DMS114 treated with DMSO at 0.1 percent for 48 hours (cell line): Measurements from ENCODE around the gene UTS2.

Experiments
- DNase-seq: peaks from one replicate; lab custom pipeline; 2025; ENCODE audit not compliant: unreplicated experiment; lab: John Stamatoyannopoulos, UW

The UTS2 gene

DNA sequence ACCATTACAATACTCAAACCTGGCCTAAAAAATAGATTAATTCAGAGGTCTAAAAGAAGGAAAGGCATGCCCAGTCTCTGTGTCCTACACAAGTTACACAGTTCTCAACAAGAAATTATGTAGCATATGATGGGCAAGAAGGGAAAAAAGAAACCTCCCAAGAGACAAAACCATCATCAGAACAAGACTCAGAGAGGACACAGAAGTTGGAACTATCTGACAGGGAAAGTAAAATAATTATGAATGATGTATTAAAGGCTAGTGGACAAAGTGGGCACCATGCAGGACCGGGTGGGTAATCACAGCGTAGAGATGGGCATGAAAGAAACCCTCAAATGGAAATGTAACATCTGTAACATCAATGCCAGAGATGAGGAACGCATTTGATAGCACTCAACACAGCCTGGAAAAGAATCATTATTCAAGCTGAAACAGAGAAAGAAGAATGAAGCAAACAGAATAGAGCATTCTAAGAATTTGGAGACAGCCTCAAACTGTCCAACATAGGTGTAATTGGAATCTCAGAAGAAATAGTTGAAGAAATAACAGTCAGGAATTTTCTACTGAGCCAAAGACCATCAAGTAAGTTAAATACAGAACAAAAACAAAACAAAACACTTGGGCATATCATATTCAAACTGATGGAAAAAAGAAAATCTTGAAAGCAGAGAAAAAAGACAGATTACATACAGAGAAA, 39.0 kb downstream of the UTS2 start:
- no peak for DNase-seq

DNA sequence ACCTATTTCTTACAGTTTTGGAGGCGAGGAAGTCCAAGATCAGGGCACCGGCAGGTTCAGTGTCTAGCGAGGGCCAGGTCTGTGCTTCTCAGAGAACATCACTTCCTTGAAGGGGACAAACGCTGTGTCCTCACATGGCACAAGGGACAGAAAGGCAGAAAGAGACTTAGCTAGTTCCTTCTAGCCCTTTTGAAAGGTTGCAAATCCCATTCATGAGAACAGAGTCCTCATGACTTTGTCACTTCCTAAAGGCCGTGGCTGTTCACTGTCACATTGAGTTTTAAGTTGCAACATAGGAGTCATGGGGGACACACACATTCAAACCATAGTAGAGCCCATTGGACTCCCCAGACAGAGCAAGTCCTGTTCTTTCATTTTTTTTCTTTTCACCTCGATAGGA, 41.4 kb downstream of the UTS2 start:
- DNase-seq: no peak

DNA sequence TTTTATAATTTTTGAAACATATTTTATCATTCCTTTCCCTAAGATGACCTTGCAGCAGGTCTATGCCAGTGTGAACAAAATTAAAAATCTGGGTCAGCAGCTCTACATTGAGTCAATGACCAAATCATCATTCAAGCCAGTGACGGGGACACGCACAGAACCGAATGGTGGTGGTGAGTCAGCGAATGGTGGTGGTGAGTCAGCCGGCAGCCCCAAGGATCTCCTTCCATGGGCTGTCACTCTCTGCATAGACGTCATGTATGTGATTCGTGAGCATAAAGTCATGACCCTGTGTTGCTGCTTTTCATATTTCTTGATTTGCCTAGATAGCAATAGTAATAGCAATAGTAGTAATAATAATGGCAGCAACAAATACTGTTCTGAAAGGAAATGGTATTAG, 42.5 kb downstream of the UTS2 start:
- DNase-seq: no peak

DNA sequence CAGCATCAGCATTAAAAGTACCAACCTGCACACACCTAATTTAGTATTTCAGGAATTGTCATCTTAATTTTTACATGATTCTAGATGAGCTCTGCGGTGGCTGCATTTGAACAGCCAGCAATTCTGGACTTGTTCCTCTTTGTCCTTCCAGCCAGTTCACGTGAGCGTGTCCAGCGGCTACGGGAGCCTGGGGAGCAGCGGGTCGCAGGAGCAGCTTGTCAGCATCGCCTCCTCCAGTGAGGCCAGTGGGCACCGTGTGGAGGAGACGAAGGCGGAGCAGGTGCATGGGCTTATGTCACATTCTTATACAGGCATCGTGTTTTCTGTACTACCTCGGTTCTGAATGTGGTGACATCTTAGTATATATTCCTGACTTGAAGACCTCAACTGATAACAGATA, 43.1 kb downstream of the UTS2 start:
- no peak for DNase-seq

DNA sequence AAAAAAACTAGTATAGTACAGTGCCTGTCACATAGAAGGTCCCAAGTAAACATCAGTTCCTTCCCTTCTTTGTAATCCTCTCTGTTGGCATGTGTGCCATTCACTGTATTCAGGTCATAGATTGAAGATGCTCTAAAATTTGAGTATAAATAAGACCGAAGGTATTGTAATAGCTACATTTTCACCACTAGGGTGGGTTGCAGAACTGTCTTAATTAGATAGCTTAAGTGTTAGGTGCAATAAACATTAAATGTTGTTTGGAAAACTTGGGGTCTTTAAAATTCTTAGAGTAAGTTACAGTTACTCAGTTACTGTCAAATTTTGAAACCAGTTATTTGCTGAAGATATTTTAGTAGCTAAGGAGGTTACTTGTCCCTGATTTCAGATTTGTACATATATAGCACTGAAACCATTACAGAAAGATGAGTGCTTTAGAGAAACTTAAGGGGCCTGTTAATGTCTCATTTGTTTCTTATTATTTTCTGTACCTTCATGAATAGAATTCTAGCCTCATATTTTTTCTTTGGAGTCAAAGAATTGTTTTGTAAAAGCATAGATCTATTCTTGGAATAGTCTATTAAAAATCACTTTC, 44.5 kb downstream of the UTS2 start:
- DNase-seq: peak; percentile 19

DNA sequence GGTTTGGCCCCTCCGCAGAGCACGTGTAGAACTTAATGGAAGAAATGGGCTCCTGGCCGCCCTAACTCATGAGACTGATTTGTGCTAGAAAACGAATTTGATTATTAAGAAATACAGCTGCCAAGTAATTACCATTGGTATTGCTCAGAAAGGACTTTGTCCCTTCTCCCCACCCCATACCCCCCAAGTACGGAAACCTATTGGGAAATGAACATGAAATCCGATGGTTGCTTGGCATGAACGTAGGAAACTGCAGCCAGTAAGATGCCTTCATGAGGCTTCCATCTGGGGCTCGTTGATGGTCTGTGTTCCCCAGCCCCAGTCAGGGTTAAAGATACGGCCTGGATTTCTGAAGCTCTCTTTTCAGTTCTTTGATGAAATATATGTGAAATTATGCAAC, 47.4 kb downstream of the UTS2 start:
- DNase-seq: no peak
